Measurements from ENCODE around the gene HTT. TPM values are rescaled to one million over a fixed set of nuclear protein-coding genes. Genes with fewer than 3 reads are reported as not detected.

HTT gene
- total RNA-seq, 2 experiments from 2014 or later = 56.9 to 62.6 TPM

DNA sequence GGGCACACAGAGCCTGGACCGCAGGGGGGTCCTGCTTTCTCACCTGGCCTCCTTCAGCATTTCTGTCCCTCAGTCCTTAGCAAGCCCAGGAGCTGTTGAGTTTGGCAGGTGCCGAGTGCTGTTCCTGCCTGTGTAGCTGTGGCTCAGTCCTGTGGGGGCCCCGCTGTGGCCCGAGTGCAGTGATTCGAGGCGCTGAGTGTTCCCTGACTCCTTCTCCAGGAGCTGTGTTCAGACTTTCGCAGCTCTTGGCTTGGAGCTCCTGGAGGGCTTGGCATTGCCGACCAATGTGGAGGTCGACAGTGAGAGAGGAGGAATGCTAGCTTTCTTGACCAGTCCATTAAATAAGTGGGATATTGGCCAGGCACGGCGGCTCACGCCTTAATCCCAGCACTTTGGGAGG is 124.4 kb downstream of the HTT start:
- H3K9me3 ChIP-seq (ENCODE audit: control insufficient read depth in 1 of 2, insufficient read depth in 1 of 2, low read length in 2 of 2) = no peaks in the 10 kb centered on the region
- no peak overlapping the region for H3K4me3 Mint-ChIP-seq
- no peaks in the 10 kb centered on the region for H3K27me3 Mint-ChIP-seq
- no peak overlapping the region for H3K4me3 ChIP-seq (ENCODE audit: low read length)
- no peak for ATAC-seq (ENCODE audit: poor library complexity)
- H3K27ac ChIP-seq (ENCODE audit: low read depth in 1 of 2, low read length in 2 of 2) = no peak overlapping the region
- H3K9me3 Mint-ChIP-seq = no peaks in the 10 kb centered on the region
- TF ChIP-seq, protein P1, sequence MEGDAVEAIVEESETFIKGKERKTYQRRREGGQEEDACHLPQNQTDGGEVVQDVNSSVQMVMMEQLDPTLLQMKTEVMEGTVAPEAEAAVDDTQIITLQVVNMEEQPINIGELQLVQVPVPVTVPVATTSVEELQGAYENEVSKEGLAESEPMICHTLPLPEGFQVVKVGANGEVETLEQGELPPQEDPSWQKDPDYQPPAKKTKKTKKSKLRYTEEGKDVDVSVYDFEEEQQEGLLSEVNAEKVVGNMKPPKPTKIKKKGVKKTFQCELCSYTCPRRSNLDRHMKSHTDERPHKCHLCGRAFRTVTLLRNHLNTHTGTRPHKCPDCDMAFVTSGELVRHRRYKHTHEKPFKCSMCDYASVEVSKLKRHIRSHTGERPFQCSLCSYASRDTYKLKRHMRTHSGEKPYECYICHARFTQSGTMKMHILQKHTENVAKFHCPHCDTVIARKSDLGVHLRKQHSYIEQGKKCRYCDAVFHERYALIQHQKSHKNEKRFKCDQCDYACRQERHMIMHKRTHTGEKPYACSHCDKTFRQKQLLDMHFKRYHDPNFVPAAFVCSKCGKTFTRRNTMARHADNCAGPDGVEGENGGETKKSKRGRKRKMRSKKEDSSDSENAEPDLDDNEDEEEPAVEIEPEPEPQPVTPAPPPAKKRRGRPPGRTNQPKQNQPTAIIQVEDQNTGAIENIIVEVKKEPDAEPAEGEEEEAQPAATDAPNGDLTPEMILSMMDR (IDR thresholded peaks at IDR 0.05) = no peak
- peaks cover 26% of the 10 kb centered on the region for H3K36me3 ChIP-seq (ENCODE audit: insufficient read depth, low read length)
- intact Hi-C loops (cut with DNase I, micrococcal nuclease) = loop anchor here in 1 of 2 experiments (10.0 kb wide), 2 partner anchors 94 to 686 kb away; no protein-coding TSS in a partner anchor
- ChIA-PET POLR2A (no interaction called here), CTCF (no interaction called here)
- DNase-seq = no peak
- no peaks in the 10 kb centered on the region for H3K27me3 ChIP-seq (ENCODE audit: control insufficient read depth in 1 of 2, insufficient read depth in 2 of 2, low read length in 2 of 2)
- no peak overlapping the region for H3K27ac Mint-ChIP-seq
- peaks cover 48% of the 10 kb centered on the region for H3K36me3 Mint-ChIP-seq (ENCODE audit: low read depth)
- peaks cover 73% of the 10 kb centered on the region for H3K4me1 ChIP-seq (ENCODE audit: insufficient read depth, low read length)
- peaks cover 82% of the 10 kb centered on the region for H3K4me1 Mint-ChIP-seq (ENCODE audit: low read depth)

DNA sequence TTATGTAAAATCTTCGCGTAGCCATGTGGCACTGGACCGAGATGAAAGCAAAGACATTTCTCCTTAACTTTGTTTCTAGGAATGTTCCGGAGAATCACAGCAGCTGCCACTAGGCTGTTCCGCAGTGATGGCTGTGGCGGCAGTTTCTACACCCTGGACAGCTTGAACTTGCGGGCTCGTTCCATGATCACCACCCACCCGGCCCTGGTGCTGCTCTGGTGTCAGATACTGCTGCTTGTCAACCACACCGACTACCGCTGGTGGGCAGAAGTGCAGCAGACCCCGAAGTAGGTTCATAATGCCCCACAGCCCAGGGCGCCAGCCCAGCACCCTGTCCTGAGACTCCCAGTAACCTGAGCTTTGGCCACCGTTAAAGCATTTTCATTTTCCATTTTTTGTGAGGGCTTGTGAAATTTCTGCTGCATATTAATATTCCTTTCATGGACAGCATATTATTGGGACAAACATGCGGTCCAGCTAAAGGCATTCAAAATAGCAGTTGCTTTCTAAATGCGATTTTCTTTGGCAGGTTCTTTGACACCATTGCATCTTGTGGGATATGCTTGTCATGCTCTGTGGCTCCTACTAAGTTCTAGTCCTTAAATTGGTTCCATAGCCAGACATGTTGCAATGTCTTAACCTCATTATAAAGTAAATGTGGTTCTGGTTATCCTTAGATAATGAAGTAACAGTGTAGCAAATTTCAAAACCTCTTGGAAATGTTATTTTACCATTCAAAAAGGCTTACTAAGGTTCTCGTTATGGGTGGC is 125.4 kb downstream of the HTT start:
- H3K36me3 ChIP-seq (ENCODE audit: insufficient read depth, low read length) = peaks cover 24% of the 10 kb centered on the region
- intact Hi-C loops (cut with DNase I, micrococcal nuclease) = loop anchor here (5.0 to 10.0 kb wide), 3 partner anchors 92 to 685 kb away; partner anchors contain the start of gene RGS12 (in 1 of the 2)
- Mint-ChIP-seq H3K4me1 (ENCODE audit: low read depth) (peaks cover 79% of the 10 kb centered on the region), H3K27ac (no peak overlapping the region), H3K27me3 (no peaks in the 10 kb centered on the region), H3K36me3 (ENCODE audit: low read depth) (peaks cover 51% of the 10 kb centered on the region), H3K4me3 (no peak overlapping the region), H3K9me3 (no peaks in the 10 kb centered on the region)
- H3K9me3 ChIP-seq (ENCODE audit: control insufficient read depth in 1 of 2, insufficient read depth in 1 of 2, low read length in 2 of 2) = no peaks in the 10 kb centered on the region
- peaks cover 70% of the 10 kb centered on the region for H3K4me1 ChIP-seq (ENCODE audit: insufficient read depth, low read length)
- POLR2A ChIA-PET = no interaction called here
- no peak overlapping the region for H3K4me3 ChIP-seq (ENCODE audit: low read length)
- CTCF ChIA-PET = no interaction called here
- no peak overlapping the region for H3K27ac ChIP-seq (ENCODE audit: low read depth in 1 of 2, low read length in 2 of 2)
- TF ChIP-seq, protein P1 (IDR thresholded peaks at IDR 0.05) = no peak
- H3K27me3 ChIP-seq (ENCODE audit: control insufficient read depth in 1 of 2, insufficient read depth in 2 of 2, low read length in 2 of 2) = no peaks in the 10 kb centered on the region
- no peak for ATAC-seq (ENCODE audit: poor library complexity)
- no peak for DNase-seq

DNA sequence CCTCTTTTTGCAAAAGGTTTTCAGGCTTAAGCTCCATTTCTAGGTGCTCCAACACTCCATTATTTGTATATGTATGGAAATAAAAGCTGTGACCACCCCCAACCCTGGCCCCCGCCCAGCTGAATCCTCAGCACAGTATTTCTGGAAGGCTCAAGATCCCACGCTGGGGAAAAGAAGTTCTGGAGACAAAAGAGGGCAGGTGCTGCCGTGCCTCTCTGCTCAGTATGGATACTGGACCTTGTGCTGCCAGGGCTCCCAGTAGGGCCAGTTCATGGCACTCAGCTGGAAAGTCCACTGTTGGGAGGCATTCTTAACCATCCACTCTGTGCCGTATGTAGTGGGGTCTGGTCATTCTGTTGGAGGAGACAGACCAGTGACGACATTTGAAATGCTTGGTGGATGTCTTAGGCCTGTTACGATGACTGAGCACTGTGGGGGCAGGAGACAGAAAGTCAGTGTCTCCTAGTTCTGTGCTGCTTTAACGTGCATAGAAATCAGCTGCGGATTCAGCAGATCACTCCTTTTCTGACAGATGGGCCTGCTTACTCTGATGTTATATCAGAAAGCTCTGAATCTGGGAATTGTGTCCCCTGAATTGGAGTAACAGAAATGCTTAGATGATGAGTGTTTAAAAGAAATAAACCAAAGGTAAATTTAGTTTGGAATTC is 126.1 kb downstream of the HTT start:
- Histone ChIP-seq H3K27me3 (ENCODE audit: control insufficient read depth in 1 of 2, insufficient read depth in 2 of 2, low read length in 2 of 2) (no peaks in the 10 kb centered on the region), H3K4me1 (ENCODE audit: insufficient read depth, low read length) (peaks cover 63% of the 10 kb centered on the region), H3K9me3 (ENCODE audit: control insufficient read depth in 1 of 2, insufficient read depth in 1 of 2, low read length in 2 of 2) (no peaks in the 10 kb centered on the region), H3K27ac (ENCODE audit: low read depth in 1 of 2, low read length in 2 of 2) (no peak overlapping the region), H3K4me3 (ENCODE audit: low read length) (no peak overlapping the region), H3K36me3 (ENCODE audit: insufficient read depth, low read length) (peaks cover 24% of the 10 kb centered on the region)
- Mint-ChIP-seq H3K36me3 (ENCODE audit: low read depth) (peaks cover 44% of the 10 kb centered on the region), H3K9me3 (no peaks in the 10 kb centered on the region), H3K4me1 (ENCODE audit: low read depth) (peaks cover 72% of the 10 kb centered on the region), H3K4me3 (no peak overlapping the region), H3K27ac (no peak overlapping the region), H3K27me3 (no peaks in the 10 kb centered on the region)
- DNase-seq (no peak), ATAC-seq (ENCODE audit: poor library complexity) (no peak)
- intact Hi-C loops (cut with DNase I, micrococcal nuclease) = loop anchor here in 1 of 2 experiments (5.0 kb wide), 1 partner anchor 92 kb away; the partner anchor contains the start of gene RGS12
- TF ChIP-seq, protein P1 (IDR thresholded peaks at IDR 0.05) = no peak
- ChIA-PET POLR2A (no interaction called here), CTCF (no interaction called here)
